ENCODE data around the gene PHLDA3.
"Not testable (repeated sequence)": the region's sequence is repeated elsewhere in the genome, so short reads cannot be mapped to it uniquely, and the experiment has no call there.

Gene PHLDA3

GRCh38 chr1:201499795-201500669 is 31.0 kb upstream of the PHLDA3 start:
- no peak for ATAC-seq (replicated peaks)
- peaks cover 21% of the 10 kb centered on the region for H3K36me3 Mint-ChIP-seq (ENCODE audit: insufficient read depth)
- DNase-seq, result no peak
- H3K27ac Mint-ChIP-seq, result peak overlapping the region in 1 of 2 donors; percentile 23
- H3K4me1 Mint-ChIP-seq (ENCODE audit: low read depth in 2 of 2), result peaks cover 11 to 21% of the 10 kb centered on the region in 2 donors
- no peak overlapping the region for H3K4me3 Mint-ChIP-seq
- no peaks in the 10 kb centered on the region for H3K27me3 Mint-ChIP-seq
- no peaks in the 10 kb centered on the region for H3K9me3 Mint-ChIP-seq

- Mint-ChIP-seq H3K4me1 (ENCODE audit: low read depth in 2 of 2) (peaks cover 11 to 20% of the 10 kb centered on the region in 2 donors), H3K36me3 (ENCODE audit: insufficient read depth) (peaks cover 21% of the 10 kb centered on the region), H3K27ac (peak overlapping the region in 1 of 2 donors; percentile 17), H3K27me3 (no peaks in the 10 kb centered on the region), H3K4me3 (no peak overlapping the region), H3K9me3 (no peaks in the 10 kb centered on the region)
- ATAC-seq (replicated peaks) (no peak), DNase-seq (no peak)
These were observed 30.2 kb upstream of the PHLDA3 start for GRCh38 chr1:201499191-201499590.

- DNase-seq, result no peak
- H3K27me3 Mint-ChIP-seq, result no peaks in the 10 kb centered on the region
- no peak for ATAC-seq (replicated peaks)
- H3K9me3 Mint-ChIP-seq, result no peaks in the 10 kb centered on the region
- H3K36me3 Mint-ChIP-seq (ENCODE audit: insufficient read depth), result peaks cover 21% of the 10 kb centered on the region
- H3K27ac Mint-ChIP-seq, result no peak overlapping the region
- peaks cover 9 to 16% of the 10 kb centered on the region in 2 donors for H3K4me1 Mint-ChIP-seq (ENCODE audit: low read depth in 2 of 2)
- H3K4me3 Mint-ChIP-seq, result no peak overlapping the region
These were observed 29.6 kb upstream of the PHLDA3 start for GRCh38 chr1:201498621-201499020.

GRCh38 chr1:201497935-201498509 is 29.0 kb upstream of the PHLDA3 start:
- H3K27me3 Mint-ChIP-seq, result no peaks in the 10 kb centered on the region
- DNase-seq (no peak), ATAC-seq (replicated peaks) (no peak)
- H3K4me1 Mint-ChIP-seq (ENCODE audit: low read depth in 2 of 2), result peaks cover 9 to 15% of the 10 kb centered on the region in 2 donors
- H3K27ac Mint-ChIP-seq, result no peak overlapping the region
- H3K36me3 Mint-ChIP-seq (ENCODE audit: insufficient read depth), result peaks cover 21% of the 10 kb centered on the region
- H3K9me3 Mint-ChIP-seq, result no peaks in the 10 kb centered on the region
- H3K4me3 Mint-ChIP-seq, result no peak overlapping the region

GRCh38 chr1:201496296-201496690 is 27.3 kb upstream of the PHLDA3 start:
- peak overlapping the region in 1 of 2 donors; percentile 41 for H3K27ac Mint-ChIP-seq
- no peaks in the 10 kb centered on the region for H3K9me3 Mint-ChIP-seq
- DNase-seq, result no peak
- H3K4me3 Mint-ChIP-seq, result no peak overlapping the region
- H3K36me3 Mint-ChIP-seq (ENCODE audit: insufficient read depth), result peaks cover 16% of the 10 kb centered on the region
- no peak for ATAC-seq (replicated peaks)
- H3K4me1 Mint-ChIP-seq (ENCODE audit: low read depth in 2 of 2), result peaks cover 8 to 9% of the 10 kb centered on the region in 2 donors
- H3K27me3 Mint-ChIP-seq, result no peaks in the 10 kb centered on the region

- no peak overlapping the region for H3K27ac Mint-ChIP-seq
- H3K4me3 Mint-ChIP-seq, result no peak overlapping the region
- H3K27me3 Mint-ChIP-seq, result no peaks in the 10 kb centered on the region
- H3K9me3 Mint-ChIP-seq, result no peaks in the 10 kb centered on the region
- DNase-seq (no peak), ATAC-seq (replicated peaks) (no peak)
- H3K36me3 Mint-ChIP-seq (ENCODE audit: insufficient read depth), result peaks cover 16% of the 10 kb centered on the region
- peaks cover 9 to 10% of the 10 kb centered on the region in 2 donors for H3K4me1 Mint-ChIP-seq (ENCODE audit: low read depth in 2 of 2)
These were observed 26.7 kb upstream of the PHLDA3 start for GRCh38 chr1:201495551-201496295.

- Mint-ChIP-seq H3K4me3 (no peak overlapping the region), H3K4me1 (ENCODE audit: low read depth in 2 of 2) (peaks cover 5 to 10% of the 10 kb centered on the region in 2 donors), H3K27me3 (no peaks in the 10 kb centered on the region), H3K27ac (peak overlapping the region in 1 of 2 donors; percentile 41), H3K9me3 (no peaks in the 10 kb centered on the region), H3K36me3 (ENCODE audit: insufficient read depth) (peaks cover 20% of the 10 kb centered on the region)
- no peak for ATAC-seq (replicated peaks)
- no peak for DNase-seq
These were observed 25.0 kb upstream of the PHLDA3 start for GRCh38 chr1:201493757-201494617.

- Mint-ChIP-seq H3K36me3 (ENCODE audit: insufficient read depth) (peaks cover 16% of the 10 kb centered on the region), H3K27ac (peak overlapping the region in 1 of 2 donors; percentile 41)
- not testable (repeated sequence) for H3K4me1 Mint-ChIP-seq (ENCODE audit: low read depth in 2 of 2); H3K9me3 Mint-ChIP-seq; DNase-seq; H3K27me3 Mint-ChIP-seq; ATAC-seq (replicated peaks); H3K4me3 Mint-ChIP-seq
These were observed 24.2 kb upstream of the PHLDA3 start for GRCh38 chr1:201493026-201493656.

GRCh38 chr1:201491896-201492511 is 23.0 kb upstream of the PHLDA3 start:
- Mint-ChIP-seq H3K27me3 (no peaks in the 10 kb centered on the region), H3K27ac (peak overlapping the region in 1 of 2 donors; percentile 29), H3K9me3 (no peaks in the 10 kb centered on the region), H3K36me3 (ENCODE audit: insufficient read depth) (peaks cover 16% of the 10 kb centered on the region), H3K4me1 (ENCODE audit: low read depth in 2 of 2) (peaks cover 5 to 6% of the 10 kb centered on the region in 2 donors), H3K4me3 (no peak overlapping the region)
- ATAC-seq (replicated peaks) (no peak), DNase-seq (no peak)

- peaks cover 5 to 6% of the 10 kb centered on the region in 2 donors for H3K4me1 Mint-ChIP-seq (ENCODE audit: low read depth in 2 of 2)
- no peak for DNase-seq
- ATAC-seq (replicated peaks), result no peak
- no peak overlapping the region for H3K27ac Mint-ChIP-seq
- H3K4me3 Mint-ChIP-seq, result no peak overlapping the region
- no peaks in the 10 kb centered on the region for H3K9me3 Mint-ChIP-seq
- H3K27me3 Mint-ChIP-seq, result no peaks in the 10 kb centered on the region
- peaks cover 13% of the 10 kb centered on the region for H3K36me3 Mint-ChIP-seq (ENCODE audit: insufficient read depth)
These were observed 21.7 kb upstream of the PHLDA3 start for GRCh38 chr1:201490708-201491131.

GRCh38 chr1:201489643-201490261 is 20.8 kb upstream of the PHLDA3 start:
- no peak overlapping the region for H3K4me3 Mint-ChIP-seq
- H3K27ac Mint-ChIP-seq, result no peak overlapping the region
- H3K36me3 Mint-ChIP-seq (ENCODE audit: insufficient read depth), result peaks cover 13% of the 10 kb centered on the region
- H3K27me3 Mint-ChIP-seq, result no peaks in the 10 kb centered on the region
- H3K9me3 Mint-ChIP-seq, result no peaks in the 10 kb centered on the region
- DNase-seq (no peak), ATAC-seq (replicated peaks) (no peak)
- H3K4me1 Mint-ChIP-seq (ENCODE audit: low read depth in 2 of 2), result peaks cover 5 to 6% of the 10 kb centered on the region in 2 donors
